Nucleus accumbens (tissue), 56 donors: ENCODE data around the gene TOR1B.

Experiments
- DNase-seq, 56 donors: peaks; one replicate each; lab custom pipeline; 2025; lab: John Stamatoyannopoulos, UW

Gene TOR1B

DNA sequence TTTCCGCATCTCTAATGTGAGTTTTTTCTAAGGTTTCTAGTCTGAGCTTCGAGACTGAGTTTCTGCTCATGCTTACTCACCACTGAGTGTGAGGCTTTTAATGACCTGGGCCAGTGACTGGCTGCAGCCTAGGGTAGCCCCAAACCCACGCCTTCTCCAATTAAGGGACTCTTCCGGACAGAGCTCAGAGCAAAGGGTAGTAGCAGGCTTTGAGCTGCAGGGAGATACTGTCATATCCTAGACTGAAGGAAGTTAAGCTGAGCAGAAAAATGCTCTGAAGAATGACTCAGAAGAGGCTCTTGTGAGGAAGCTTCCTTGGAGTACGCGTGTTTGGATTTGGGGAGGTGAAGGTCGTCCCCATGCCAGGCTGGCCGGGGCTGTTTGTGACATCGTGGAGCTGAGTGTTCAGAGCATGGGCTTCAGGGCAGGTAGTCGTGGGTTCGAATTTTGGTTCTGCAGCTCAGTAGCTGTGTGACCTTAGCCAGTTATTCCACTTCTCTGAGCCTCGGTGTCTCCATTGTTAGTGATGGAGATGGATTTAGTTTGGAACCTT is 35.8 kb downstream of the TOR1B start:
- peak in 1 of 56 donors; percentile 3 for DNase-seq

GRCh38 chr9:129839324-129840023 is 36.5 kb downstream of the TOR1B start:
- DNase-seq: peak in 1 of 56 donors; percentile 2

GRCh38 chr9:129840034-129840433 is 37.0 kb downstream of the TOR1B start:
- no peak for DNase-seq

DNA sequence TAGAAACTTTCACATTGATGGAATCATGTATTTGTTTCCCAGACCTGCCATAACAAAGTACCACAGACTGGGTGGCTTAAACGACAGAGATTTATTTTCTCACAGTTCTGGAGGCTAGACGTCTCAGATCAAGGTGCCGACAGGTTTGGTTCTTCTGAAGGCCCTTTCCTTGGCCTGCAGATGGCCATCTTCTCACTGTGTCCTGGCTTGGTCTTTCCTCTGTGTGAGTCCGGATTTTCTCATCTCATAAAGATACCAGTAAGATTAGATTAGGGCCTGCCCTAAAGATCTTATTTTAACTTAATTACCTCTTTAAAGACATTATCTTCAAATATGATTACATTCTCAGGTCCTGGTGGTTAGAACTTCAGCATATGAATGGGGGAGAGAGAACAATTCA is 38.1 kb downstream of the TOR1B start:
- DNase-seq: no peak

- no peak for DNase-seq
These were observed 42.4 kb downstream of the TOR1B start for GRCh38 chr9:129845373-129845772.

DNA sequence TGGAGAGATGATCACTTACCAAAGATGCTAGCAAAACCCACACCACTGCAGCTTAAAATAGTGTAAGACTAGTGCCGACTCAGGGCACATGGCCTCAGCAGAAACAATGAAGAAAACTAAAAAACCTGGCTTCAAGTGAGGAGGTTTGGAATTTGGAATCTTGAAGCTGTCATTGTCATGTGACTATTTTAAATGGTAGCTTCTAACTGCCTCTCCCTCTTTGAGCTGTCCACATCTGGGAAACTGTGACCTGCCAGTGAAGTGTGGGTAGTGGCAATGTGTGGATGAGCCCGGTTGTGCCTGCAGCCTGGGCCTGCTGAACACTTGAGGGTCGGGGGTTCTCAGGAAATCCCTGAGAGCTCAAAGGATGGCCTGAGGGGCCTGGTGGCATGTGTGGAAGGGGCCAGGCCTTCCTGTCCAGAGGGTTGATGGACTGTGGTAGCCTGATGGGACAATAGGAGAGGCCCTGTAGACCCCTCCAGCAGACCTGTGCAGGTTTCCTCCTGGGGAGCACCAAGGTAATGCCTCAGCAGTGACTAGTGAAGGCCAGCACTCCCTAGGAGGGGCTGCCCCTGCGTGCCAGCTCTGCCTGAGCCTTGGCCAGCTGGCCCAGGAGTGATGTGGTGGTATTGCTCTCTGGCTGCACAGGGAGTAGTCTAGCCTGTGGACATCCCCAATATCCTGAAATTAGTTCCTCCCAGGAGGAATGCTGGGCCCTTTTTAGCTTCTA is 45.9 kb downstream of the TOR1B start:
- DNase-seq: no peak

- DNase-seq: no peak
These were observed 46.9 kb downstream of the TOR1B start for GRCh38 chr9:129849901-129850300.

- no peak for DNase-seq
These were observed 48.0 kb downstream of the TOR1B start for GRCh38 chr9:129850821-129851550.

DNA sequence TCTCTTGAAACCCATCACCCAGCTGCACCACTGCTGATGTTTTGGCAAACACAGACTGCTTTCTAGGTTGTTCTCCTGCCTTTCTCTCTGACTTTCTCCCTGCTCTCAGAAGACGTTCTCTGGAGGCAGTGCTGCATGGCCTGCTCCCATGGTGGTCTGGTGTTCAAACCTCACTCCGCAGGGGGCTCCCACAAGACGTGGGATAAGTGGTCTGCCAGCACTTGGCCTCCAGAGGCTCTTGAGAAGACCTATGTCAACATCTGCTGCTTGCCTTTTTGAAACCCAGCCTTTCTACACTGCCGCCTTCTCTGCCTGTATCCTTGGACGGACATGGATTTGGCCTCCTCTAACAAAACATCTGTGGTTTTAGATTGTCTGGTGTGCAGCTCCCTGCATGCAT is 48.8 kb downstream of the TOR1B start:
- no peak for DNase-seq

- no peak for DNase-seq
These were observed 49.6 kb downstream of the TOR1B start for GRCh38 chr9:129852579-129852978.

- no peak for DNase-seq
These were observed 50.6 kb downstream of the TOR1B start for GRCh38 chr9:129853614-129854013.

DNA sequence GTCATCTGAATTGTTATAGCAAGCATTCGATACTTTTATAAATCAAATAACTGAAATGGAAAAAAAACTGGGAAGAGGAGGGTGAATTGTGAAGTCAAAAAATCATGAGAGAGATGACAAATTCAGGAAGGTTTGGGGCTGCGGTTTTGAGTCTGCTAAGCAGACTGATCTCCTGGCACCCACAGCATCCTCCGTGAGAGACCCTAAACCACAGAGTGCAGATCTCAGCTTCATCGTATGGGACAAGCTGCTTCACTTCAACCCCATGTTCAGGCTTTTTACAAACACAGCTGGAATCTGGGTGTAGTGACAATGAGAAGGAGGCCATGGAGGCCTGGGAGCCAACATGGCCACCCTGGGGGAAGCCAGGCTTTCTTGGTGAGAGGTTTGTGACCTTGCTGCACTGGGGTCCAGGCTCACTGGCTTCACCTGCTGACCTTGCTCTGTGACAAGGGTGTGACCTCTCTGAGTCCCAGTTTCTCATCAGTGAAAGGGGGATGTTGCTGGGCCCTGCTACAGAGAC is 51.7 kb downstream of the TOR1B start:
- no peak for DNase-seq

- no peak for DNase-seq
These were observed 54.2 kb downstream of the TOR1B start for GRCh38 chr9:129857207-129857606.

GRCh38 chr9:129858167-129858962 is 55.4 kb downstream of the TOR1B start:
- no peak for DNase-seq
